Fibroblast of gingiva (primary cell): ENCODE data around the gene ZMIZ1.

ENCODE experiments used
- DNase-seq: peaks from one replicate; pipeline ENCODE4 v3.0.0-alpha.2; 2011; ENCODE audit warnings: low read depth

Gene ZMIZ1

DNA sequence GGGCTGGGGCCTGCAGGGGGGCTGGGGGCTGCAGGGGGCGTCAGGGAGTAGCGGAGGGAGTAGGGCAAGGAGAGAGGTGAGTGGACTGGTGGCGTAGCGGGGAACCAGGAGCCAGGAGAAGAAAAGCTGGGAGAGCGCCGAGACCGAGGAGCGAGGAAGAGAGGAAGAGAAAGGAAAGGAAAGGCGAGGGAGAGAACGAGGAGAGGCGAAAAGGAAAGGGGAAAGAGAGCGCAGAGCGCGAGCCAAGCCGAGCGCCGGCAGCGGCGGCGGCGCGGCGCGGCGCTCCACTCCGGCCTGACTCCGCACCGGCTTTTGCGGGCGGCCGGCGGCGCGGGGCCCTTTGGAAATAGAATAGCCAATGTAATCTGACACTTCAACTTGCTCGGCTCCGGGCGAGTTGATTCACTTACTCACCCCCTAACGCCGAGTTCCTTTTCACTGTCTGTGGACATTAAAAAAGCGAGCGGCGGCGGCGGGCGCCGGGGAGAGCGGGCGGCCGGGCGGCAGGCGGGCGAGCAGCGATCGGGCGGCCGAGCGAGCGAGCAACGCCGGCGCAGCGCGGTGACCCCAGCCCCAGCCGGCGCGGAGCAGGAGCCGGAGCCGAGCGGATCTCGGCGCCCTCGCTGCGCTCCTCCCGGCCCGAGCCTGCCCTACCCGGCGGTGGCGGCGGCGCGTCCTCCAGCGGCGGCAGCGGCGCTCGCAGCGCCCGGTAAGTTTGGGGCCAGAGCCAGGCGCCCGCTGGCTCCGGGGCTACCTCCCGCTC, at the start of gene ZMIZ1:
Gene ZMIZ1 (plus strand): TSS at position 405 of the 763 bp plus-strand sequence. CDS start 132,667 bp downstream, outside the sequence.
- peak; percentile 90 for DNase-seq

- peak; percentile 43 for DNase-seq
Measured at GRCh38 chr10:79019441-79020014, 49.2 kb upstream of the ZMIZ1 start.

DNA sequence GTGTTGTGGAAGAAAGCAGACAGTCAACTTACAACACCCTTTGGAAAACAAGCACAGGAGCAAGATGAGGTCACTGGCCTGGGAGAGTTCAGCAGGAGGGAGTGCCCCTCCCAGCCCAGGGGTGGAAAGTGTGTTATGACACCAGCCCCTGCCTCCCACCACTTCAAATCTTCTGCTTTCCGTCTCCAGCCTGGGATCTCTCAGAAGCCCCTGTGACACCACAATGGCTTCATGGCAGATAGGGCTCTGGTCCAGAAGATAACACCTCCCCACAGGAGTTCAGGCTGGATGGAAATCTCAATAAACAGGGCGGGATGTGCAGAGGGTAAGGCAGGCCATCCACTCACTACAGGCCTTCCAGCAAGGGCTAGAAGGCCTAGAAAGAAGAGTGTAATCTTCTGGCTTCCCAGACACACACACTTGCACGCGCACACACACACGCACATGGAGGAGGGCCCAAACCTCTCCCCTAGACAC, 48.7 kb upstream of the ZMIZ1 start:
- no peak for DNase-seq

GRCh38 chr10:79020605-79021004, 48.2 kb upstream of the ZMIZ1 start:
- no peak for DNase-seq

DNA sequence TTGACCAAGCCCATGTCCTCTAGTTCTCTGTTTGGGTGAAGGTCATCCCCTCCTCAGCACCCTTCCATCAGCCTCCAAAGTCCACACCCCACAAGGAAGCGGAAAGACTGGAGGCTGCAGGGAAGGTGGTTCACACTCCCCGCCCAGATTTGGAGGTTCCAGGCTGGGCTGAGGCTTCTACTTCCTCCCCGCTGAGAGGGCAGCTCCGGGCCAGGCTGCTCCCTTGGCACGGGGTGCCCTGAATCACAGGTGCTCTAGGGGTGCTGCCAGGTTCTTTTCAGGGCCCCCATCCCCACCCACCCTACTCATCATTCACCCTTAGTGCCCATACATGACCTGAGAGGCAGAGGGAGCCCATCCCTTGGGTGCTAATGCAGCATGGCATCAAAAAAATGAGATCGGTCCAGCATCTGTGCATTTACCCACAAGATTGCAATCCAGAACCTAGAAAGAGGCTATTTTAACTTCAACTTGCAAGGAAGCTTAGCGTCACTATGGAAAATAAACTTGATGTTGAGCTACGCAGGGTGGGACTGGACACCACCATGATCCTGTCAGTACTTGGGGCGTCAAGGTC, 47.3 kb upstream of the ZMIZ1 start:
- no peak for DNase-seq

- DNase-seq = no peak
Measured at GRCh38 chr10:79021948-79022499, 46.7 kb upstream of the ZMIZ1 start.

DNA sequence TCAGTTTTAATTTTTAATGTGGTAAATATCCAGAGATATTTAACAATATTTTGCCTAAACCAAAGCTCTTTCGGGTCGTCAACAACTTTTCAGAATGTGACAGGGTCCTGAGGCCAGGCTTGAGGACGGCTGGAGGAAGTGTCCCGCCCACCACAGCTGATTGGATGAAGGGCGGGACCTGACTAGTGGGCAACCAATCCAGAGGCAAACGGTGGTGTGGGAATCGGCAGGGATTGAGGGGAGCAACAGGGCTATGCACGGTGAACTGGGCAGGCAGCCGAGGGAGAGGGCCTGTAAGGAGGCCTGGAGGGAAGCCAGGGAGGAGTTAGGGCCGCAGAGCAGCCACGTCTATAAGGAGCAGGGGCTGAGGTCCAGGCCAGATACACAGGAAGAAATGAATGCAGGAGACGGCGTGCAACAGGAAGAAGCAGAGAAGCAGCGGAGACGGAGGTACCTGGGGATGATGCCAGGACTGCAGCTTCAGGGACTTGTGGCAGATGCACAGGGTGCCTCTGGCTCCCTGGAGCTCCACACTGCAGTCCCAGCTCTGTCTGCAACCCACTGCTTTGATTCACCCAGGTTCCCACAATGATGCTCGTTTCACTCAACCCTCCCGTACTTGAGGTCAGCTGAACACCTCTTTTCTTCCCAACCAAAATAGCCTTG, 46.1 kb upstream of the ZMIZ1 start:
- DNase-seq = no peak

GRCh38 chr10:79023240-79024162, 45.3 kb upstream of the ZMIZ1 start:
- no peak for DNase-seq

GRCh38 chr10:79024296-79024695, 44.5 kb upstream of the ZMIZ1 start:
- no peak for DNase-seq

DNA sequence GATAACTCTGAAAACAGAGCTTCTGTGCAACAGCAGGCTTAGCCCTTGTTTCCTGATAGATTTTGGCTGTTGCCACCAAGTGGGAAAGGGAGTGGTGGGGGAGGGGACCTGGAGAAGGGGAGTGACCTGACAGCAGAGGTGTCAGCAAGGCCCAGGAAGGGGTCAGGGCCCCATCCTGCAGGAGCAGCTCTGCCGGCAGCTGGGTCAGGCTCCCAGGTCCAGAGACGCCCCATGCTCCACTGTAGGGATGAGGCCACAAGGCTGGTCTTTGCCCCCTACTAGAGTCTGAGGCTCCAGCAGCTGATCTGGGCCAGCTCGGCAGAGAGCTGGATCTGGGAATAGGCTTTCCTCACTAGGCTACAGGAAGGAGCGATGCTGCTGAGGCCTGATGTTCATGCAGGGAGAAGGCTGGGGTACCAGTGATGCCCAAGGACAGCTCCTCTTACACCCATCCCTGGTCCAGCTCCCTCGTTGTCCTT, 44.0 kb upstream of the ZMIZ1 start:
- DNase-seq = no peak

GRCh38 chr10:79025199-79025832, 43.5 kb upstream of the ZMIZ1 start:
- no peak for DNase-seq

DNA sequence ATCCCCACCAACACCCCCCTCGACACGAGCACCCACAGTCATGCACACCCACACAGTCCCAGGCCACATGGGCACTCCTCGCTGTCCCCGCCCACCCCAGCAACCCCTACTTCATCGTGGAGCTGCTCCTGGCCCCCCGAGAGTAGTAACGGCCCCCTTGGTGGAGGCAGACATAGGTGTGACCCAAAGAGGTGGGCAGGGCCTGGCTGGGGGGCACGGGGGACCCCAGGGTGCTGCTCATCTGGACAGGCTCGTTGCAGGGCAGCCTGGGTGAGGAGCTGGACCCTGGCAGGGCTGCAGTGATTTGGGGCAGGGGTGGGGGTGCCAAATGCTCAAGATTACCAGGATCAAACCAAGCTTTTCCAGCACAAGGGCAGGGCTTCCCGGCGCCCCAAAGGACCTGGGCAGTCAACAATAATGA, 42.4 kb upstream of the ZMIZ1 start:
- DNase-seq = no peak

GRCh38 chr10:79026806-79027146, 42.0 kb upstream of the ZMIZ1 start:
- no peak for DNase-seq

DNA sequence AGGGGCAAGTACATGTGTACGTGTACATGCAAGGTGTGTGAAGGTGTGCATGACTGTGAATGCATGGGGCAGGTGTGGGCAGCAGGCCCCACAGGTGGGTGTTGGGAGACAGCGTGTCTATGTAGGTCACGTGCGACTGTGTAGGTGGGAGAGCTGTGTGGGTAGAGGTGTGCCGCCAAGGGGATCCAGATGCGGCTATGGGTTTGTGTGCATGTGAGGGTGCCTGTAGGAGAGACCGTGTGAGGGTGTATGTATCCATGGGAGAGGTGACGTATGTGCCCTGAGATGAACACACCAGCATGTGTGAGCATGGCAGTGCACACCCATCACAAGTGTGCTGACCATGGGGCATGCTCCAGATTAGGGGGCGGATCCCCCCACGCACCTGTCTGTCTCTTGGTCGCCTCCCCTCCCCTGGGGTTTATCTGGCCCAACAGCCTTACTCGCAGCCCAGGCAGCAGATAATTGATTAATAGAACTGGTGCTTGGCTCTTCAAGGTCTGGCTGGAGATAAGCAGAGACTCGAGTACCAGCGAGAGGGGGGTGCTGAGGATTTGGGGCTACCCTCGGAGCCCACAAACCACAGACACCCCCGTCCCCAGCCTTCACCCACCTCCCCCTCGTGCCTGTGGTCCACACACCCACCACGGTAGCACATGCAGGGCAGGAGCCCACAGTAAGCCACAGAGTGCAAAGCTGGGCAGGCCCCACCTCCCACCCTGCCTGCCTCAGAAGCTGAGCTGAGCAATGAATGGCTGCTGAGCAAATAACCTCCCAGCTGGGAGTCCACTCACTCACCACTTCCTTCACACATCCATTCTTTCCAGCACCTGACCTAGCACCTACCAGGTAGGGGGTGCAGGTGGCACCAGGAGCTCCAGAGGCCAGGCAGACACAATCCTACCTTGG, 41.4 kb upstream of the ZMIZ1 start:
- DNase-seq = no peak

DNA sequence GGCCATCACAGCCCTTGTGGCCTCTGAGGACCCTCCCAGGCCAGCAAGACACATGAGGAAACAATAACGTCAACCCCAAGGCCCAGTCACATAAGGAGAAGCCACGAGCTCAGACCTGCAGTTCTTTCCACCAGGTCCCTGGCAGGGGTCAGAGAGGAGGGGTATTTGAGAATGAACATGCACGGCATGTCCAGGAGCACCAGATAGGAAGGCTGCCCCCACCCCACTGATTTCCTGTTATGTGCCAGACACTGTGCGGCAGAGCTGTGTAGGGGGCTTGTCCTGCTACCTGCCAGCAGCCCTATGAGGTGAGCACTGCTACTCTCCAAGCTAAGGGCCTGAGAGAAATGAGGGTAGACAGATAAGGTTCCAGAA, 40.7 kb upstream of the ZMIZ1 start:
- DNase-seq = no peak

DNA sequence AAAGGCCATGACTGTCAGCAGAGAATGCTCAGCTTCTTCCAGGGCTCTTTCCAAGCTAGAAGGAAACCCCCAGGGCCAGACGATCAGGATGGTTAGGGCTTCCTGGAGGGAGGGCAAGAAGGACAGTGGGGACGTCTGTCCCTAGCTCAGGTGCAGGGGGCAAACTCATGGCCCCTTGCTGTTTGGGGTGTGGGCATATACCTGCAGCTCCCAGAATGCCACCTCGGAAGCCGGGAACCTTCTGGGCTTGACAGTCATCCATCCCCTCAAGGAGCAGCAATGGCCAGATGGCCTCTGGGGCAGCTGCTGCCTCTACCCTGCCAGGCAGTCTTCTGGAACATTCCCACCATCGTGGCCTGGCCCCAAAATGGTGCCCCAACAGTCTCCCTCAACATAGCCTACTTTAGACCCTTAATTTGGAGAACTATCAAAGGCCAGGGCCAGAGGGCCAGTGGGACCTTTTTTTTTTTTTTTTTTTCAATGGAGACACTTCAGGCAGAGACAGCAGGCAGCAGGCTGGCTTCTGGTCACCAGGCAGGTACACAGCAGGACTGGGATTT, 40.2 kb upstream of the ZMIZ1 start:
- no peak for DNase-seq

DNA sequence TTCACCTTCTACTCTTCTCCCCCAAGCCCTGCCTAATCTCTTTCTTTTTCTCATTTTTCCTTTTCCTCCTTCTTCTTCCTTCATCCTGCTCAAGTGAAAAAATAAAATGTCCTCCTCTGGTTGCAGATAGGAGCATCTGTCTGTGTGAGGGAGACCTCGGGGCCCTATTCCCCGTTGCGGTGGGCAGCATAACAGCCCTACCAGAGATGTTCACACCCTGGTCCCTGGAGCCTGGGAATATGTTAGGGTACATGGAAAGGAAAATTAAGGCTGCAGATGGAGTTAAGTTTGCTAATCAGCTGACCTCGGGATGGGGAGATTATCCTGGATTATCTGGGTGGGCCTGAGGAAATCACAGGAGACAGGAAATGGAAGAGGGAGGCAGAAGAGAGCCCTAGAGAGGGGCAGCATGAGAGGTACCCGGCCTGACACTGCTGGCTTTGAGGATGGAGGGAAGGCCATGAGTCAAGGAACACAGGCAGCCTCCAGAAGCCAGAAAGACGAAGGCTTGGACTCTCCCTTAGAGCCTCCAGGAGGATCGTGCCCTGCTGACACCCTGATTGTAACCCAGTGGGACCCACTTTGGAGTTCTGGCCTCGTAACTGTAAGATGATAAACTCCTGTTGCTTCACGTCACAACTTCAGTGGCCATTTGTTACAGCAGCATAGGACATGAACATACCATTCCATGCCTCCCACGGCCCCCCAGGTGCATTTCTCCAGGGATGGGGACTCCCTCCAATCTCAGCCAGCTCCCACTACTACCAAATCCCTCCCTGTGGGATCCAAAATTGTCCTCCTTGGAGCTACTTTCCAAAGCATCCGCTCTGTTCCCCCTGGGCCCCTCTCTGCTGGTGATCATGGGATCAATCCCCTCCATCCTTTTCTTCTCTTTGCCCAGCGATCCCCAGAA, 39.0 kb upstream of the ZMIZ1 start:
- DNase-seq = no peak

GRCh38 chr10:79030705-79031104, 38.1 kb upstream of the ZMIZ1 start:
- DNase-seq = no peak
